ENCODE measurements around the gene CAMP.

- TF ChIP-seq, protein P1, sequence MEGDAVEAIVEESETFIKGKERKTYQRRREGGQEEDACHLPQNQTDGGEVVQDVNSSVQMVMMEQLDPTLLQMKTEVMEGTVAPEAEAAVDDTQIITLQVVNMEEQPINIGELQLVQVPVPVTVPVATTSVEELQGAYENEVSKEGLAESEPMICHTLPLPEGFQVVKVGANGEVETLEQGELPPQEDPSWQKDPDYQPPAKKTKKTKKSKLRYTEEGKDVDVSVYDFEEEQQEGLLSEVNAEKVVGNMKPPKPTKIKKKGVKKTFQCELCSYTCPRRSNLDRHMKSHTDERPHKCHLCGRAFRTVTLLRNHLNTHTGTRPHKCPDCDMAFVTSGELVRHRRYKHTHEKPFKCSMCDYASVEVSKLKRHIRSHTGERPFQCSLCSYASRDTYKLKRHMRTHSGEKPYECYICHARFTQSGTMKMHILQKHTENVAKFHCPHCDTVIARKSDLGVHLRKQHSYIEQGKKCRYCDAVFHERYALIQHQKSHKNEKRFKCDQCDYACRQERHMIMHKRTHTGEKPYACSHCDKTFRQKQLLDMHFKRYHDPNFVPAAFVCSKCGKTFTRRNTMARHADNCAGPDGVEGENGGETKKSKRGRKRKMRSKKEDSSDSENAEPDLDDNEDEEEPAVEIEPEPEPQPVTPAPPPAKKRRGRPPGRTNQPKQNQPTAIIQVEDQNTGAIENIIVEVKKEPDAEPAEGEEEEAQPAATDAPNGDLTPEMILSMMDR (IDR thresholded peaks at IDR 0.05; ENCODE audit: insufficient read depth, low read length), result no peak
- TF ChIP-seq SPI1 (IDR thresholded peaks at IDR 0.05; ENCODE audit: borderline replicate concordance, low read depth), result no peak
Observed at GRCh38 chr3:48187579-48188265, 35.6 kb upstream of the CAMP start.

Data from HL-60 (cell line).